Endothelial cell of umbilical vein (primary cell): ENCODE data around the gene CACNG4. TPM values are rescaled to one million over a fixed set of nuclear protein-coding genes. Genes with fewer than 3 reads are reported as not detected.

Experiments used
- BruUV-seq: library from RNA; stranded (reverse); fragments of 400-500 nt; replicated peaks from 2 replicates; lab custom pipeline; 2021; lab: Mats Ljungman, UMichigan
- CTCF ChIA-PET: fragments of 300-600, 350-600 bp; sonication (Branson Sonifier 250); formaldehyde crosslinking; loops from one replicate; lab custom pipeline; 2021; ENCODE audit warnings: antibody characterized with exemption, inconsistent platforms; lab: Charles Lee
- POLR2A ChIA-PET: fragments of 300-600, 350-600 bp; sonication (Branson Sonifier 250); formaldehyde crosslinking; loops from one replicate; lab custom pipeline; 2021; ENCODE audit warnings: antibody characterized with exemption, inconsistent platforms; lab: Charles Lee
- DNase-seq: peaks from one replicate; pipeline ENCODE4 v3.0.0-alpha.2; 2011; ENCODE audit warnings: low read depth, low spot score
- FAIRE-seq: peaks from 2 replicates; lab custom pipeline; 2011; peaks lifted over from hg19 to GRCh38; lab: Jason Lieb, UNC
- H2AFZ ChIP-seq: 2 replicates; pipeline ENCODE4 v1.6.0; 2012; ENCODE audit warnings: low read depth, low read length, control low read depth, inconsistent platforms
- H3K27ac ChIP-seq: 2 replicates; pipeline ENCODE4 v1.5.1; 2011; ENCODE audit warnings: low read depth, mild to moderate bottlenecking, control low read depth, low read length, moderate library complexity; ENCODE audit not compliant: insufficient read depth
- H3K27me3 ChIP-seq, 2 experiments: 2 replicates each; pipeline versions ENCODE4 v1.6.0 to v1.6.1; 2011; ENCODE audit warnings: low read length in 2 of 2, mixed read lengths in 1 of 2; ENCODE audit not compliant: control insufficient read depth in 2 of 2, insufficient read depth in 2 of 2
- H3K36me3 ChIP-seq, 2 experiments: 2 replicates in 1 of 2; 3 replicates in 1 of 2; pipeline ENCODE4 v1.5.1; 2011; ENCODE audit warnings: low read length in 2 of 2, mild to moderate bottlenecking in 1 of 2, moderate library complexity in 1 of 2; ENCODE audit not compliant: control insufficient read depth in 2 of 2, insufficient read depth in 2 of 2; ENCODE audit errors: extremely low read depth in 1 of 2
- H3K4me1 ChIP-seq: 3 replicates; pipeline ENCODE4 v1.5.1; 2011; ENCODE audit warnings: mild to moderate bottlenecking, low read length; ENCODE audit not compliant: control insufficient read depth, insufficient read depth; ENCODE audit errors: extremely low read depth
- H3K4me2 ChIP-seq: 2 replicates; pipeline ENCODE4 v1.6.1; 2011; ENCODE audit warnings: low read length, control low read depth, mixed read lengths; ENCODE audit not compliant: insufficient read depth
- H3K4me3 ChIP-seq, 3 experiments: fragments of 200-600 bp in 1 of 3; sonication (generic), shearing (Covaris generic) in 1 of 3; replicated peaks in 1 of 3; 2 replicates each; pipeline ENCODE4 v1.5.1; 2011 to 2016; ENCODE audit warnings: control low read depth in 3 of 3, low read length in 3 of 3, mild to moderate bottlenecking in 2 of 3, inconsistent platforms in 1 of 3, low read depth in 1 of 3, moderate library complexity in 1 of 3; ENCODE audit not compliant: insufficient read depth in 1 of 3
- H3K79me2 ChIP-seq: 2 replicates; pipeline ENCODE4 v1.6.0; 2012; ENCODE audit warnings: low read length, inconsistent platforms; ENCODE audit not compliant: control insufficient read depth, insufficient read depth
- H3K9ac ChIP-seq: replicated peaks from 2 replicates; pipeline ENCODE3; 2011; ENCODE audit warnings: low read length, control low read depth; ENCODE audit not compliant: insufficient read depth; ENCODE audit errors: extremely low read depth
- H3K9me1 ChIP-seq: replicated peaks from 3 replicates; pipeline ENCODE4 v1.6.0; 2011; ENCODE audit warnings: mild to moderate bottlenecking, low read length; ENCODE audit not compliant: control insufficient read depth, insufficient read depth; ENCODE audit errors: extremely low read depth
- H3K9me3 ChIP-seq: replicated peaks from 2 replicates; pipeline ENCODE4 v1.5.1; 2012; ENCODE audit warnings: low read length, inconsistent platforms; ENCODE audit not compliant: control insufficient read depth, insufficient read depth
- H4K20me1 ChIP-seq: replicated peaks from 2 replicates; pipeline ENCODE3; 2011; ENCODE audit warnings: mild to moderate bottlenecking, low read length; ENCODE audit not compliant: control insufficient read depth, insufficient read depth; ENCODE audit errors: extremely low read depth
- EZH2 ChIP-seq: IDR thresholded peaks from 2 replicates; pipeline ENCODE4 v1.6.1; 2012; ENCODE audit warnings: borderline replicate concordance, low read depth, mild to moderate bottlenecking, moderate library complexity, low read length, inconsistent platforms; ENCODE audit not compliant: severe bottlenecking
- FOS ChIP-seq: IDR thresholded peaks from 2 replicates; pipeline ENCODE4 v1.6.1; 2011; ENCODE audit warnings: mild to moderate bottlenecking, low read length, moderate library complexity, borderline replicate concordance; ENCODE audit not compliant: insufficient read depth
- GATA2 ChIP-seq: IDR thresholded peaks from 2 replicates; pipeline ENCODE4 v1.7.0; 2011; ENCODE audit warnings: low read depth, mild to moderate bottlenecking, moderate library complexity, mixed read lengths, low read length; ENCODE audit not compliant: insufficient read length, insufficient read depth
- JUN ChIP-seq: IDR thresholded peaks from 2 replicates; pipeline ENCODE4 v1.6.1; 2011; ENCODE audit warnings: borderline replicate concordance, low read depth; ENCODE audit not compliant: insufficient read length, insufficient read depth
- MYC ChIP-seq: IDR thresholded peaks from one replicate; pipeline ENCODE4 v1.6.1; 2011; ENCODE audit warnings: mild to moderate bottlenecking, low read depth, low read length
- POLR2A ChIP-seq: IDR thresholded peaks from 2 replicates; pipeline ENCODE4 v1.6.1; 2012; ENCODE audit warnings: low read depth, mild to moderate bottlenecking, control low read depth, low read length
- POLR2AphosphoS5 ChIP-seq: IDR thresholded peaks from 2 replicates; pipeline ENCODE4 v1.6.1; 2012; ENCODE audit warnings: low read depth, mild to moderate bottlenecking, control low read depth, low read length, moderate library complexity; ENCODE audit not compliant: insufficient read depth
- dilution Hi-C: fragments of 300-500 bp; cut with MboI; formaldehyde crosslinking; loops from one replicate; pipeline ENCODE4 v1.15.0; 2019; ENCODE audit warnings: low sequenced_read_pairs; ENCODE audit not compliant: extremely low pct_ligation_motif_present
- intact Hi-C: fragments of 100-400 bp; cut with micrococcal nuclease; formaldehyde crosslinking; loops from one replicate; pipeline ENCODE4 v1.10.0; 2022
- polyA plus RNA-seq, 4 experiments: library from polyadenylated mRNA; depleted of rRNA in 3 of 4; stranded (reverse) in 3 of 4; unstranded in 1 of 4; fragments of >200 nt; gene quantifications; 2 replicates each; pipeline versions ENCODE4 v1.2.1 to v1.2.3, GENCODE V29; 2011 to 2012; ENCODE audit warnings: missing spikeins in 1 of 4
- total RNA-seq: library from RNA; stranded (reverse); gene quantifications from 2 replicates; pipeline ENCODE4 v1.2.3, GENCODE V29; 2021
- TF ChIP-seq, protein P1 (sequence below): IDR thresholded peaks from 2 replicates; pipeline ENCODE4 v1.6.1; 2011; ENCODE audit not compliant: insufficient read depth, insufficient read length
- TF ChIP-seq, protein P2 (sequence below), 2 donors: IDR thresholded peaks; 1 replicate in 1 of 2; 2 replicates in 1 of 2; pipeline ENCODE4 v1.5.1; 2011; ENCODE audit warnings: low read length in 2 of 2, mild to moderate bottlenecking in 2 of 2, moderate library complexity in 2 of 2, control low read depth in 1 of 2, inconsistent platforms in 1 of 2, low read depth in 1 of 2; ENCODE audit not compliant: insufficient read depth in 1 of 2; ENCODE audit errors: extremely low read depth in 1 of 2

CACNG4 gene
- total and polyA plus RNA-seq, 2 donors (not counting 3 experiments of a cell fraction or from before 2014, with no cell fraction given): not detected

DNA sequence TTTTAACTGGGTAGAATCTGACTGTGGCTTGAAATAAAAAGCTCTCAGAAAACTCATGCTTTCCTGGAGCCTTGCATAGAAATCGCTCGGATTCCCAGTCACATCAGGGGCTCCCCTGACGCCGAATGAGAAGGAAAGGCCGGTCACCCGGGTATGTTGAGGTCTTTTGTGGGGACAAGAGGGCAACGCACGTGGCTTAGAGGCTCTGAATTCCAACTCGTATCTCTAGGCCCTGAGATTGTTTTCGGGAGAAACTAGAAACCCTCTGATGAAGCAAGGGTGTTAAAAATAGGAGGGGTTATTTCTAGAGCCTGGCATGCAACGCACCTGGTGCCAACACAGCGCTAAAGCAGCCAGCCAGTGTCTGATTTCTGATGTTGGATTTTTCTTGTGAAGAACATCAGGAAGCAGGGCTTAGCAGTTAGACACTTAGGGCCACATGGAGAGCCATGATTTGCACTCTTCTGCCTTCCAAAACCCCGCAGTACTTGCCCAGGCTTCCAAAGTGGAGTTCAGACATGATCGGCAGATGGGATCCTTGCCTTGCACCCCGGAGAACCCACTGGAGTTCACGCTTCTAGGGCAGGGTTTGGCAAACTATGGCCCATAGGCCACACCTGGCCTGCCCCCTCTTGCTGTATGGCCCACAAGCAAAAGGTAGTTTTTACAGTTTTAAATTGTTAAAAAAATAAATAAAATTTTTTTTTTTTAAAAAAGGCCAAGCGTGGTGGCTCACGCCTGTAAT lies 92.4 kb downstream of the CACNG4 start:
- Histone ChIP-seq H3K4me1 (no peaks in the 10 kb centered on the region), H4K20me1 (no peaks in the 10 kb centered on the region), H3K9me1 (no peaks in the 10 kb centered on the region), H3K36me3 (no peaks in the 10 kb centered on the region), H3K9me3 (no peaks in the 10 kb centered on the region), H3K79me2 (no peaks in the 10 kb centered on the region), H3K27ac (no peak overlapping the region), H3K27me3 (no peaks in the 10 kb centered on the region), H2AFZ (no peak overlapping the region), H3K4me2 (no peak overlapping the region), H3K4me3 (no peak overlapping the region), H3K9ac (no peak overlapping the region)
- FAIRE-seq (no peak), DNase-seq (no peak)
- no TSS peak for BruUV-seq
- CTCF ChIA-PET: no interaction called here
- intact Hi-C loops: no loop called here
- no peak for TF ChIP-seq JUN
- TF ChIP-seq POLR2A: no peak
- TF ChIP-seq FOS: no peak
- TF ChIP-seq, protein P1, sequence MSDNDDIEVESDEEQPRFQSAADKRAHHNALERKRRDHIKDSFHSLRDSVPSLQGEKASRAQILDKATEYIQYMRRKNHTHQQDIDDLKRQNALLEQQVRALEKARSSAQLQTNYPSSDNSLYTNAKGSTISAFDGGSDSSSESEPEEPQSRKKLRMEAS: no peak
- TF ChIP-seq, protein P2, sequence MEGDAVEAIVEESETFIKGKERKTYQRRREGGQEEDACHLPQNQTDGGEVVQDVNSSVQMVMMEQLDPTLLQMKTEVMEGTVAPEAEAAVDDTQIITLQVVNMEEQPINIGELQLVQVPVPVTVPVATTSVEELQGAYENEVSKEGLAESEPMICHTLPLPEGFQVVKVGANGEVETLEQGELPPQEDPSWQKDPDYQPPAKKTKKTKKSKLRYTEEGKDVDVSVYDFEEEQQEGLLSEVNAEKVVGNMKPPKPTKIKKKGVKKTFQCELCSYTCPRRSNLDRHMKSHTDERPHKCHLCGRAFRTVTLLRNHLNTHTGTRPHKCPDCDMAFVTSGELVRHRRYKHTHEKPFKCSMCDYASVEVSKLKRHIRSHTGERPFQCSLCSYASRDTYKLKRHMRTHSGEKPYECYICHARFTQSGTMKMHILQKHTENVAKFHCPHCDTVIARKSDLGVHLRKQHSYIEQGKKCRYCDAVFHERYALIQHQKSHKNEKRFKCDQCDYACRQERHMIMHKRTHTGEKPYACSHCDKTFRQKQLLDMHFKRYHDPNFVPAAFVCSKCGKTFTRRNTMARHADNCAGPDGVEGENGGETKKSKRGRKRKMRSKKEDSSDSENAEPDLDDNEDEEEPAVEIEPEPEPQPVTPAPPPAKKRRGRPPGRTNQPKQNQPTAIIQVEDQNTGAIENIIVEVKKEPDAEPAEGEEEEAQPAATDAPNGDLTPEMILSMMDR (IDR thresholded peaks at IDR 0.05; ENCODE audit: extremely low read depth in 1 of 2, insufficient read depth in 1 of 2, low read depth in 1 of 2, low read length in 2 of 2): no peak
- TF ChIP-seq GATA2: no peak
- TF ChIP-seq EZH2: no peak
- no peak for TF ChIP-seq POLR2AphosphoS5
- no peak for TF ChIP-seq MYC
- dilution Hi-C loops: no loop called here
- POLR2A ChIA-PET: no interaction called here
